Peyer's patch (tissue), 4 donors: ENCODE data around the gene HYAL2. TPM values are rescaled to one million over a fixed set of nuclear protein-coding genes. Genes with fewer than 3 reads are reported as not detected.

Experiments used
- DNase-seq, 3 donors: peaks; one replicate each; pipeline ENCODE4 v3.0.0-alpha.2; 2017 to 2019
- H3K27ac ChIP-seq, 4 donors: fragments of 200-600 bp; sonication (generic); one replicate each; pipeline ENCODE4 v1.5.1; 2016 to 2019
- H3K27me3 ChIP-seq, 2 donors: fragments of 200-600 bp; sonication (generic); one replicate each; pipeline ENCODE4 v1.5.1; 2019
- H3K36me3 ChIP-seq, 3 donors: fragments of 200-600 bp; sonication (generic); one replicate each; pipeline ENCODE4 v1.5.1; 2016 to 2019
- H3K4me1 ChIP-seq, 4 donors: fragments of 200-600 bp; sonication (generic); one replicate each; pipeline ENCODE4 v1.5.1; 2016 to 2019
- H3K4me3 ChIP-seq, 4 donors: fragments of 200-600 bp; sonication (generic); 1 replicate in 3 of 4; 2 replicates in 1 of 4; pipeline ENCODE4 v1.5.1; 2016 to 2019; ENCODE audit warnings: mild to moderate bottlenecking in 1 of 4
- H3K9me3 ChIP-seq, 4 donors: fragments of 200-600 bp; sonication (generic); one replicate each; pipeline ENCODE4 v1.5.1; 2016 to 2019; ENCODE audit warnings: mild to moderate bottlenecking in 1 of 4
- POLR2A ChIP-seq, 2 donors: fragments of 450-650 bp; IDR thresholded peaks; one replicate each; pipeline ENCODE4 v1.5.1; 2017; ENCODE audit warnings: antibody characterized with exemption in 2 of 2, mild to moderate bottlenecking in 2 of 2, moderate library complexity in 2 of 2
- total RNA-seq, 4 donors: library from RNA; depleted of rRNA; stranded (reverse); fragments of >200 nt; gene quantifications; one replicate each; pipeline ENCODE4 v1.1.0, GENCODE V29; 2016
- TF ChIP-seq, protein P1 (sequence below), 6 experiments: fragments of 450-650 bp in 4 of 6; fragments of 200-600 bp in 2 of 6; sonication (generic) in 1 of 6; IDR thresholded peaks; one replicate each; pipeline ENCODE4 v1.5.1; 2017 to 2019; ENCODE audit warnings: antibody characterized with exemption in 6 of 6, mild to moderate bottlenecking in 3 of 6, moderate library complexity in 1 of 6

HYAL2 gene, protein sequence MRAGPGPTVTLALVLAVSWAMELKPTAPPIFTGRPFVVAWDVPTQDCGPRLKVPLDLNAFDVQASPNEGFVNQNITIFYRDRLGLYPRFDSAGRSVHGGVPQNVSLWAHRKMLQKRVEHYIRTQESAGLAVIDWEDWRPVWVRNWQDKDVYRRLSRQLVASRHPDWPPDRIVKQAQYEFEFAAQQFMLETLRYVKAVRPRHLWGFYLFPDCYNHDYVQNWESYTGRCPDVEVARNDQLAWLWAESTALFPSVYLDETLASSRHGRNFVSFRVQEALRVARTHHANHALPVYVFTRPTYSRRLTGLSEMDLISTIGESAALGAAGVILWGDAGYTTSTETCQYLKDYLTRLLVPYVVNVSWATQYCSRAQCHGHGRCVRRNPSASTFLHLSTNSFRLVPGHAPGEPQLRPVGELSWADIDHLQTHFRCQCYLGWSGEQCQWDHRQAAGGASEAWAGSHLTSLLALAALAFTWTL
- 10 to 100 TPM; 18.2 to 63.1 (median 39.9) TPM for total RNA-seq

DNA sequence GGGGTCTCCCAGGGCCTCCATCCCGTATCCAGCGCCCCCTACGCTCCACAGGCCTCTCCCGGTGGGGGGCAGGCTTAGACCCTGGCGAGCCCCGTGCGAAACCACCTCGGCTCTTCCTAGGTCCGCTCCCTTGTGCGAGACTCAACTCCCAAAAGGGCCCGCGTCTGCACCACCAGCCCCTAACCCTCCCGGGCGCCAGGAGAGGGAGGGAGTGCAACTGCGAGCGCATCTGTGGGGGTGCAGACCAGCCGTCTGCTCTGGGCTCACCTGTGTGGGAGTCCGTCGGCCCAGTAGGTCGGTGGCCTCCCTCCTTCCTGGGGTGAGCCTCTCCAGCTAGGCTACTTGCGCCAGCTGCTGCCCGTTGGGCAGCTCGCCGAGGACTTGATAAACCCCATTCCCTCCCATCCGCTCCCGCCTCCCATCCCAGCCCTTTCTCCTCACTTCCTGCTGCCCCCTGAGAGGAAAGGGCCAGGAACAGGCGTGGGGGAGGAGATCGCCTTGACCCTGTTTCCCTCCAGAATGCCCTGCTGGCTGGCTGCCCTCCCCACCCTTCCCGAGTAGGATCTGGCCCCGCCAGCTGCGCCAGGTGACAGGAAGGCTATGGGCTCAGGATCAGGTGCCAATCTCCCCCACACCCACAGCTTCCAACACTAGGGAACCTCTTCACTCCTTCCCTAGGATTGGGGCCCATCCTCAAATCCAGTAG is at the start of gene HYAL2:
Gene HYAL2, minus strand, starts transcription at position 360 of the 706 bp plus-strand sequence. CDS start 2,256 bp downstream, outside the sequence.
- peaks cover 0 to 22% (median 0%) of the 10 kb centered on the region in 3 donors for H3K36me3 ChIP-seq
- H3K27me3 ChIP-seq = no peaks in the 10 kb centered on the region
- H3K4me3 ChIP-seq = peak within 1 kb of the TSS; percentile 77 to 98 (median 93)
- H3K27ac ChIP-seq = peak within 1 kb of the TSS; percentile 88 to 95 (median 90)
- H3K4me1 ChIP-seq = peaks cover 4 to 57% (median 17%) of the 10 kb centered on the region in 4 donors
- no peaks in the 10 kb centered on the region for H3K9me3 ChIP-seq
- peak in 1 of 3 donors; percentile 60 for DNase-seq
- no peak for TF ChIP-seq POLR2A (IDR thresholded peaks at IDR 0.05)
- TF ChIP-seq, protein P1, sequence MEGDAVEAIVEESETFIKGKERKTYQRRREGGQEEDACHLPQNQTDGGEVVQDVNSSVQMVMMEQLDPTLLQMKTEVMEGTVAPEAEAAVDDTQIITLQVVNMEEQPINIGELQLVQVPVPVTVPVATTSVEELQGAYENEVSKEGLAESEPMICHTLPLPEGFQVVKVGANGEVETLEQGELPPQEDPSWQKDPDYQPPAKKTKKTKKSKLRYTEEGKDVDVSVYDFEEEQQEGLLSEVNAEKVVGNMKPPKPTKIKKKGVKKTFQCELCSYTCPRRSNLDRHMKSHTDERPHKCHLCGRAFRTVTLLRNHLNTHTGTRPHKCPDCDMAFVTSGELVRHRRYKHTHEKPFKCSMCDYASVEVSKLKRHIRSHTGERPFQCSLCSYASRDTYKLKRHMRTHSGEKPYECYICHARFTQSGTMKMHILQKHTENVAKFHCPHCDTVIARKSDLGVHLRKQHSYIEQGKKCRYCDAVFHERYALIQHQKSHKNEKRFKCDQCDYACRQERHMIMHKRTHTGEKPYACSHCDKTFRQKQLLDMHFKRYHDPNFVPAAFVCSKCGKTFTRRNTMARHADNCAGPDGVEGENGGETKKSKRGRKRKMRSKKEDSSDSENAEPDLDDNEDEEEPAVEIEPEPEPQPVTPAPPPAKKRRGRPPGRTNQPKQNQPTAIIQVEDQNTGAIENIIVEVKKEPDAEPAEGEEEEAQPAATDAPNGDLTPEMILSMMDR (IDR thresholded peaks at IDR 0.05) = no peak

DNA sequence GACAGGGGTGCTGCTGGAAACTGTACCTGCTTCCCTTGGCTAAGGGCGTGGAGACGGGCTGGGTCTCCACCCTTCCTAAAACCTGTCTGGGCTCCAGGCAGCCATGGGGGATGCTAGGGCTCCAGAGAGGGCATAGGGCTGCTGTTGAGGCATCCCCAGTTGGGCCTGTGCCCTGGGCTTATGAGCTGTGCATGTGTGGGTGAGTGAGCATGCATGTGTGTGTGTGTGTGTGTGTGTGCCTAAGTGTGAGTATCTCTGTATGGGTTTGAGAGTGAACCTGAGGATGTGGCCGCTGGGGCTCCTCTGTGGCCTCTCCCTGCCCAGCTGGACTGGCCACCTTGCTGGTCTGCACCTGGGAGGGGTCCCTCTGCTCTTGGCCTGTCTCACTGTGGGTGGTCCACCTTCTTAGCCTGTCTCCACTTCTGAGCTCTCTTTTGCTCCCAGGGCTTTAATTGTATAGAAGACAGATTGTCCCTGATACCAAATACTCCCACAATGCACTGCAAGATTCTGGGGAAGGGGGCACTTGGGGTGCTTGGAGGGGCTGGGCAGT is 48.7 kb upstream of the HYAL2 start:
- Histone ChIP-seq H3K4me3 (no peak overlapping the region), H3K36me3 (no peaks in the 10 kb centered on the region), H3K4me1 (peaks cover 0 to 6% (median under 1%) of the 10 kb centered on the region in 4 donors), H3K9me3 (no peaks in the 10 kb centered on the region), H3K27ac (no peak overlapping the region), H3K27me3 (no peaks in the 10 kb centered on the region)
- no peak for DNase-seq
- TF ChIP-seq, protein P1 (IDR thresholded peaks at IDR 0.05) = no peak
- TF ChIP-seq POLR2A (IDR thresholded peaks at IDR 0.05) = no peak

DNA sequence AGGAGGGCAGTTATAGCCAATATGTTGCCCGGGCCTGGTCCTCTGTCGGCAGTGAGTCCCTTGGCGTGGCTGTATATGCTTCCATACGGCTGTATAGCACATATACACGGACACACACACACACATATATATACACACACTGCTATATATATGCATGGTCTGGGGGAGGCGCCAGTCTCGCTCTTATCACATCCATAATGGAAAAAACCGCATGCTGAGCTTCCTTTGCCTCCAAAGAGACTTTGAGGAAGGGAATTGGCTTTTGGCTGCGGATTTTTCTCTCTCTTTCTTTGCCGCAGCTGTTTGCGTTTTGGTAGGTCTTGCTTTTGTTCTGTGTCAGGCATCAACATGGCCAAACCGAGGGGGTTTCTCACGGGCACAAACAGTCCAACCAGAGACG is 48.0 kb upstream of the HYAL2 start:
- no peak for DNase-seq
- Histone ChIP-seq H3K27ac (no peak overlapping the region), H3K4me3 (no peak overlapping the region), H3K27me3 (no peaks in the 10 kb centered on the region), H3K36me3 (no peaks in the 10 kb centered on the region), H3K9me3 (no peaks in the 10 kb centered on the region), H3K4me1 (peaks cover 0 to 6% (median 5%) of the 10 kb centered on the region in 4 donors)
- TF ChIP-seq POLR2A (IDR thresholded peaks at IDR 0.05) = no peak
- TF ChIP-seq, protein P1 (IDR thresholded peaks at IDR 0.05) = peak in 3 of 6 experiments; percentile 14 to 17 (median 15)

DNA sequence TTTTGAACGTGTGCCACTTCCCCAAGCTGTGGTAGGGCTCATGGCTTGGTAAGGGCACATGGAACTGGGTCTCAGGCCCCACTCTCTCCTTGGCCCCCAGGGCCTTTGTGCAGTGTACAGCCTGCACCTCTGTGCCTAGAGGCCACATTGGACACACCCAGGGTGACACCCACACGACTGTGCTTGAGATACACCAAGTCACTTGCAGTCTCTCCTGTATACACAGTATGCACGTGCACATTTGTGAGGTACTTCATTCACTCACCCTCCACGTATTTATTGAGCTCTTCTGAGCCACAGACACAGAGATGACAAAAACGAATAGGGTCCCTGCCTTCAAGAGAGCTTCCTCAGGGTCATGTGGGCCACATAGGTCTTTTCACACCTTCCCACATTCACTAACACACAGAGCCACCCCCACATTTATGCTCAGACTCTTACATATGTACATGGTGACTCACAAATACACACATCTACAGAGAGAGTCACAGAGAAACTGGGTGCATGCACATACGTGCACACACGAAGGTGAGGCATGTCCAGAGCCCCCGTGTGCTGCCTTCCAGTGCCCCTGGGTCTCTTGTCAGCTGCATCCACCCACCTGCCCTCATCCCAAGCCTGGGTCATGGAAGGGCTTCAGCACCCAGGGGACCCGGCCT is 46.6 kb upstream of the HYAL2 start:
- DNase-seq = no peak
- Histone ChIP-seq H3K27ac (no peak overlapping the region), H3K9me3 (no peaks in the 10 kb centered on the region), H3K4me3 (no peak overlapping the region), H3K27me3 (no peaks in the 10 kb centered on the region), H3K36me3 (no peaks in the 10 kb centered on the region), H3K4me1 (peaks cover 0 to 13% (median 11%) of the 10 kb centered on the region in 4 donors)
- TF ChIP-seq, protein P1 (IDR thresholded peaks at IDR 0.05) = no peak
- TF ChIP-seq POLR2A (IDR thresholded peaks at IDR 0.05) = no peak

DNA sequence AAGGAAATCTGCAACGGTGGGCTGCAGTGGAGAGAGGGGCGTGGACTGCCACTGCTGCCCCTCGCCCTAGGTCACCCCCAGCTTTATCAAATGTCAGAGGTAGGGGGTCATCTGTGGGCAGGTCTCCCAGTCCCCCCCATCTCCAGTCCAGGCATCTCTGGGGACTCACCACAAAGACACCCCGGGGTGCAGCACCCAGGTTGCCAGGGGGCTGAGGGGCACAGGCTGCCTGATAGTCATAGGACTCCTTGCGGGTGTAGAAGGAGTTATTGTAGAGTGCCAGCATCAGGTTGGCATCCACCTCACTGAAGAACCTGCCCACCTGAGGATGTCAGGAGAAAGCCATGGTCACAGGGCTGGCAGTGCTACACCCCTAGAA is 43.3 kb upstream of the HYAL2 start:
- TF ChIP-seq, protein P1 (IDR thresholded peaks at IDR 0.05) = no peak
- TF ChIP-seq POLR2A (IDR thresholded peaks at IDR 0.05) = no peak
- DNase-seq = no peak
- peak overlapping the region in 1 of 4 donors; percentile 81 for H3K27ac ChIP-seq
- peaks cover 0 to 14% (median 8%) of the 10 kb centered on the region in 4 donors for H3K4me1 ChIP-seq
- no peaks in the 10 kb centered on the region for H3K36me3 ChIP-seq
- H3K9me3 ChIP-seq = no peaks in the 10 kb centered on the region
- H3K27me3 ChIP-seq = no peaks in the 10 kb centered on the region
- peak overlapping the region; percentile 58 to 67 (median 62) for H3K4me3 ChIP-seq
